ENCODE data around the gene TTLL13. TPM values are rescaled to one million over a fixed set of nuclear protein-coding genes. Genes with fewer than 3 reads are reported as not detected.

The TTLL13 gene
- total RNA-seq = 0.69 TPM in 1 of 3 replicates, not detected in the others
- long read RNA-seq = 0 reads

GRCh38 chr15:90249203-90249863, at the start of gene TTLL13:
TSS of gene TTLL13 (plus strand) at chr15:90249556. CDS start at chr15:90250631, 1,075 bp downstream.
- H3K4me3 Mint-ChIP-seq (ENCODE audit: unreplicated experiment) = peak within 1 kb of the TSS; percentile 74
- peak within 1 kb of the TSS; percentile 12 for H3K27ac Mint-ChIP-seq (ENCODE audit: unreplicated experiment)
- no peaks in the 10 kb centered on the region for H3K27me3 Mint-ChIP-seq (ENCODE audit: low read depth)
- peak; percentile 97 for DNase-seq (ENCODE audit: low spot score)
- H3K36me3 Mint-ChIP-seq (ENCODE audit: low read depth) = no peaks in the 10 kb centered on the region
- no peaks in the 10 kb centered on the region for H3K9me3 Mint-ChIP-seq (ENCODE audit: low read depth)
- no peak for TF ChIP-seq CTCF (IDR thresholded peaks at IDR 0.05)
- peaks cover 2% of the 10 kb centered on the region for H3K4me1 Mint-ChIP-seq (ENCODE audit: low read depth)

GRCh38 chr15:90200534-90201129, 48.7 kb upstream of the TTLL13 start:
- no peaks in the 10 kb centered on the region for H3K27me3 Mint-ChIP-seq (ENCODE audit: low read depth)
- H3K27ac Mint-ChIP-seq (ENCODE audit: unreplicated experiment) = no peak overlapping the region
- no peaks in the 10 kb centered on the region for H3K9me3 Mint-ChIP-seq (ENCODE audit: low read depth)
- peak overlapping the region; percentile 79 for H3K4me3 Mint-ChIP-seq (ENCODE audit: unreplicated experiment)
- peaks cover 19% of the 10 kb centered on the region for H3K4me1 Mint-ChIP-seq (ENCODE audit: low read depth)
- no peaks in the 10 kb centered on the region for H3K36me3 Mint-ChIP-seq (ENCODE audit: low read depth)
- no peak for DNase-seq (ENCODE audit: low spot score)
- TF ChIP-seq CTCF (IDR thresholded peaks at IDR 0.05) = no peak

- Mint-ChIP-seq H3K27me3 (ENCODE audit: low read depth) (no peaks in the 10 kb centered on the region), H3K4me3 (ENCODE audit: unreplicated experiment) (peak within 1 kb of the TSS; percentile 79), H3K36me3 (ENCODE audit: low read depth) (no peaks in the 10 kb centered on the region), H3K9me3 (ENCODE audit: low read depth) (no peaks in the 10 kb centered on the region), H3K27ac (ENCODE audit: unreplicated experiment) (no peak within 1 kb of the TSS), H3K4me1 (ENCODE audit: low read depth) (peaks cover 19% of the 10 kb centered on the region)
- no peak for TF ChIP-seq CTCF (IDR thresholded peaks at IDR 0.05)
- no peak for DNase-seq (ENCODE audit: low spot score)
Measured at GRCh38 chr15:90201130-90201943, 48.0 kb upstream of the TTLL13 start, which contains the start of gene SEMA4B. TSS of gene SEMA4B (plus strand) at chr15:90201330. CDS start at chr15:90201579, 249 bp downstream.

- Mint-ChIP-seq H3K27me3 (ENCODE audit: low read depth) (no peaks in the 10 kb centered on the region), H3K4me1 (ENCODE audit: low read depth) (peaks cover 19% of the 10 kb centered on the region), H3K4me3 (ENCODE audit: unreplicated experiment) (peak overlapping the region; percentile 76), H3K36me3 (ENCODE audit: low read depth) (no peaks in the 10 kb centered on the region), H3K27ac (ENCODE audit: unreplicated experiment) (no peak overlapping the region), H3K9me3 (ENCODE audit: low read depth) (no peaks in the 10 kb centered on the region)
- no peak for TF ChIP-seq CTCF (IDR thresholded peaks at IDR 0.05)
- no peak for DNase-seq (ENCODE audit: low spot score)
Measured at GRCh38 chr15:90201944-90202375, 47.4 kb upstream of the TTLL13 start.

- no peaks in the 10 kb centered on the region for H3K9me3 Mint-ChIP-seq (ENCODE audit: low read depth)
- no peak overlapping the region for H3K27ac Mint-ChIP-seq (ENCODE audit: unreplicated experiment)
- no peaks in the 10 kb centered on the region for H3K36me3 Mint-ChIP-seq (ENCODE audit: low read depth)
- no peaks in the 10 kb centered on the region for H3K27me3 Mint-ChIP-seq (ENCODE audit: low read depth)
- H3K4me1 Mint-ChIP-seq (ENCODE audit: low read depth) = peaks cover 19% of the 10 kb centered on the region
- DNase-seq (ENCODE audit: low spot score) = no peak
- TF ChIP-seq CTCF (IDR thresholded peaks at IDR 0.05) = no peak
- H3K4me3 Mint-ChIP-seq (ENCODE audit: unreplicated experiment) = peak overlapping the region; percentile 76
Measured at GRCh38 chr15:90202929-90203328, 46.4 kb upstream of the TTLL13 start.

Data from chondrocyte (in vitro differentiated cells).